ENCODE measurements around the gene C1QTNF2. TPM values are rescaled to one million over a fixed set of nuclear protein-coding genes. Genes with fewer than 3 reads are reported as not detected.

C1QTNF2 gene
- total and polyA plus RNA-seq, 2 donors (not counting 1 experiment from before 2014, with no cell fraction given), result 2.3 TPM

- H3K4me2 ChIP-seq (ENCODE audit: extremely low read depth, insufficient read depth, low read length), result no peak overlapping the region
- no peaks in the 10 kb centered on the region for H3K4me1 ChIP-seq (ENCODE audit: control insufficient read depth, extremely low read depth, insufficient read depth, low read length)
- DNase-seq (ENCODE audit: low read depth in 2 of 2), result no peak
- no peaks in the 10 kb centered on the region for H3K27me3 ChIP-seq (ENCODE audit: control insufficient read depth, insufficient read depth, low read length)
- H2AFZ ChIP-seq (ENCODE audit: low read length), result no peak overlapping the region
- H3K79me2 ChIP-seq (ENCODE audit: control insufficient read depth, insufficient read depth, low read length), result no peaks in the 10 kb centered on the region
- H3K4me3 ChIP-seq (replicated peaks in 1 of 4; ENCODE audit: control extremely low read depth in 1 of 4, insufficient read depth in 1 of 4, low read depth in 3 of 4, low read length in 4 of 4), result no peak overlapping the region
- no peak overlapping the region for H3K9ac ChIP-seq (ENCODE audit: insufficient read depth, low read length)
- H4K20me1 ChIP-seq (ENCODE audit: control insufficient read depth, extremely low read depth, insufficient read depth, low read length), result no peaks in the 10 kb centered on the region
- no peak overlapping the region for H3K27ac ChIP-seq (ENCODE audit: insufficient read depth, low read length)
- no peak for TF ChIP-seq CTCF (conservative IDR thresholded peaks at IDR 0.05 in 1 of 2, IDR thresholded peaks at IDR 0.05 in 1 of 2; ENCODE audit: low read depth in 1 of 2, low read length in 2 of 2)
- no peak for TF ChIP-seq EZH2 (IDR thresholded peaks at IDR 0.05; ENCODE audit: low read length, missing control alignments)
- H3K36me3 ChIP-seq (ENCODE audit: control insufficient read depth, insufficient read depth, low read length), result no peaks in the 10 kb centered on the region
- H3K9me3 ChIP-seq (ENCODE audit: control insufficient read depth, insufficient read depth, low read depth, low read length), result no peaks in the 10 kb centered on the region
Measured at GRCh38 chr5:160325716-160326115, 44.7 kb downstream of the C1QTNF2 start.

DNA sequence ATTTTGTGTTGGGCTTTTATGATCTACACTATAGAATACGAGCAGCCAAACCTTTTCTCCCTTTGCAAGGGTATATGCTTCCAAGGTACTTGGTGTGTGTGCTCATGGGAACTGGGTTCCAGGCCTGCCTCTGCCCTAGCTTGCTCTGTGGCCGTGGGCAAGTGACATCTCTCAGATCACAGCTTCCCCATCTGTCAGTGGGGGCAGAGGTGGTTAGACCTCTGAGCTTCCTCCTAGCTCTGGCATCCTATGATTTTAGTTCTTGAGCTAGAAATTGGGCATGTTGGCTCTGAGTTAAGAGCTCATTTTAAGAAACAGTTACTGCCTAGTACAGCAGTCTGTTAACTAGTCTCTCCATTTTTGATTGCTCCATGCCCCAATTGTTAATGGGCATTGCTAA is 45.5 kb downstream of the C1QTNF2 start:
- Histone ChIP-seq H3K4me1 (ENCODE audit: control insufficient read depth, extremely low read depth, insufficient read depth, low read length) (no peaks in the 10 kb centered on the region), H3K27me3 (ENCODE audit: control insufficient read depth, insufficient read depth, low read length) (no peaks in the 10 kb centered on the region), H3K4me3 (replicated peaks in 1 of 4; ENCODE audit: control extremely low read depth in 1 of 4, insufficient read depth in 1 of 4, low read depth in 3 of 4, low read length in 4 of 4) (no peak overlapping the region), H3K9ac (ENCODE audit: insufficient read depth, low read length) (no peak overlapping the region), H3K27ac (ENCODE audit: insufficient read depth, low read length) (no peak overlapping the region), H4K20me1 (ENCODE audit: control insufficient read depth, extremely low read depth, insufficient read depth, low read length) (no peaks in the 10 kb centered on the region), H2AFZ (ENCODE audit: low read length) (no peak overlapping the region), H3K79me2 (ENCODE audit: control insufficient read depth, insufficient read depth, low read length) (no peaks in the 10 kb centered on the region), H3K9me3 (ENCODE audit: control insufficient read depth, insufficient read depth, low read depth, low read length) (no peaks in the 10 kb centered on the region), H3K4me2 (ENCODE audit: extremely low read depth, insufficient read depth, low read length) (no peak overlapping the region), H3K36me3 (ENCODE audit: control insufficient read depth, insufficient read depth, low read length) (no peaks in the 10 kb centered on the region)
- no peak for TF ChIP-seq CTCF (conservative IDR thresholded peaks at IDR 0.05 in 1 of 2, IDR thresholded peaks at IDR 0.05 in 1 of 2; ENCODE audit: low read depth in 1 of 2, low read length in 2 of 2)
- TF ChIP-seq EZH2 (IDR thresholded peaks at IDR 0.05; ENCODE audit: low read length, missing control alignments), result no peak
- DNase-seq (ENCODE audit: low read depth in 2 of 2), result no peak

- Histone ChIP-seq H2AFZ (ENCODE audit: low read length) (no peak overlapping the region), H3K36me3 (ENCODE audit: control insufficient read depth, insufficient read depth, low read length) (no peaks in the 10 kb centered on the region), H3K27ac (ENCODE audit: insufficient read depth, low read length) (no peak overlapping the region), H4K20me1 (ENCODE audit: control insufficient read depth, extremely low read depth, insufficient read depth, low read length) (no peaks in the 10 kb centered on the region), H3K27me3 (ENCODE audit: control insufficient read depth, insufficient read depth, low read length) (peaks cover 3% of the 10 kb centered on the region), H3K9me3 (ENCODE audit: control insufficient read depth, insufficient read depth, low read depth, low read length) (no peaks in the 10 kb centered on the region), H3K4me3 (replicated peaks in 1 of 4; ENCODE audit: control extremely low read depth in 1 of 4, insufficient read depth in 1 of 4, low read depth in 3 of 4, low read length in 4 of 4) (no peak overlapping the region), H3K79me2 (ENCODE audit: control insufficient read depth, insufficient read depth, low read length) (no peaks in the 10 kb centered on the region), H3K9ac (ENCODE audit: insufficient read depth, low read length) (no peak overlapping the region), H3K4me2 (ENCODE audit: extremely low read depth, insufficient read depth, low read length) (no peak overlapping the region), H3K4me1 (ENCODE audit: control insufficient read depth, extremely low read depth, insufficient read depth, low read length) (no peaks in the 10 kb centered on the region)
- no peak for TF ChIP-seq CTCF (conservative IDR thresholded peaks at IDR 0.05 in 1 of 2, IDR thresholded peaks at IDR 0.05 in 1 of 2; ENCODE audit: low read depth in 1 of 2, low read length in 2 of 2)
- no peak for TF ChIP-seq EZH2 (IDR thresholded peaks at IDR 0.05; ENCODE audit: low read length, missing control alignments)
- no peak for DNase-seq (ENCODE audit: low read depth in 2 of 2)
Measured at GRCh38 chr5:160318409-160318808, 52.0 kb downstream of the C1QTNF2 start.
